GM12801 (cell line): Measurements from ENCODE around the gene PIK3C2G.

ENCODE experiments used
- CTCF ChIP-seq: IDR thresholded peaks from one replicate; pipeline ENCODE4 v1.5.1; 2011; ENCODE audit warnings: control low read depth; ENCODE audit not compliant: insufficient read length; ENCODE audit errors: extremely low read depth

Gene PIK3C2G

DNA sequence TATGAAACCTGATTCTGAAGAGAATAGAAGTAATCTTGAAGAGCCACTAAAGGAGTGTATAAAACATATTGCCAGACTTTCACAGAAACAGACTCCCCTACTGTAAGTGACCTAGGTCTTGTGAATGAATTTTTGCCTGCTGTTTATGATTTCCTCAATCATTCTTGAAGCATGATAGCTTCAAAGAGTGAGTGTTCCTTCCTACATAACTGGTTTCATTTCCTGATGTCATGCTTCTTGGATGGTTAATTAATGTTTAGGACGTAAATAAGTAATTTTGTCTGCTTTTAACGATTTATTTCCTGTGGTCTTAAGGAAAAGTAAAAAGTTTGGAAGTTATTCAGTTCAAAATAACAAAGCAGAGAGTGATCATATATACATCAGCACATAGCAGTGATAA is 129.8 kb downstream of the PIK3C2G start:
- TF ChIP-seq CTCF = no peak

- no peak for TF ChIP-seq CTCF
Measured at GRCh38 chr12:18394742-18395141, 133.4 kb downstream of the PIK3C2G start.

- TF ChIP-seq CTCF = no peak
Measured at GRCh38 chr12:18400186-18400585, 138.9 kb downstream of the PIK3C2G start.

GRCh38 chr12:18402872-18403611 is 141.7 kb downstream of the PIK3C2G start:
- TF ChIP-seq CTCF = no peak

- no peak for TF ChIP-seq CTCF
Measured at GRCh38 chr12:18411453-18411852, 150.1 kb downstream of the PIK3C2G start.

GRCh38 chr12:18414671-18415070 is 153.4 kb downstream of the PIK3C2G start:
- no peak for TF ChIP-seq CTCF

DNA sequence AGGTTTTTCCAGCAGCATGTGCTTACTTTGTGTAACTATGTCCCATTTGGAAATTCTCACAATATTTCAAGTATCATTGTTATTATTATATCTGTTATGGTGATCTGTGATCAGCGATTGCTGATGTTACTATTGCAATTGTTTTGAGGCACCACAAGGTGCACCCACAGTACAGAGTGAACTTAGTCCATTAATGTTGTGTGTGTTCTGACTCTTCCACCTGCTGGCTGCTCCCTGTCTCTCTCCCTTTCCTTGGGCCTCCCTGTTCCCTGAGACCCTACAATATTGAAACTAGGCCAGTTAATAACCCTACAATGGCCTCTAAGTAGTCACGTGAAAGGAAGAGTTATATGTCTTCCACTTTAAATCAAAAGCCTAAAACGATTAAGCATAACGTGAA is 153.9 kb downstream of the PIK3C2G start:
- no peak for TF ChIP-seq CTCF
